DOHH2 (cell line): ENCODE results near the gene C16orf89.

Experiments used
- CTCF ChIP-seq: fragments of 200-600 bp; sonication (generic); IDR thresholded peaks from one replicate; pipeline ENCODE4 v1.5.1; 2014; ENCODE audit warnings: antibody characterized with exemption, mild to moderate bottlenecking, low read depth, low read length; ENCODE audit not compliant: poor library complexity, severe bottlenecking
- EZH2phosphoT487 ChIP-seq: fragments of 200-600 bp; sonication (generic); IDR thresholded peaks from 2 replicates; pipeline ENCODE4 v1.6.1; 2017; ENCODE audit warnings: borderline replicate concordance, mild to moderate bottlenecking, antibody characterized with exemption, low read length, moderate library complexity, mixed read lengths

DNA sequence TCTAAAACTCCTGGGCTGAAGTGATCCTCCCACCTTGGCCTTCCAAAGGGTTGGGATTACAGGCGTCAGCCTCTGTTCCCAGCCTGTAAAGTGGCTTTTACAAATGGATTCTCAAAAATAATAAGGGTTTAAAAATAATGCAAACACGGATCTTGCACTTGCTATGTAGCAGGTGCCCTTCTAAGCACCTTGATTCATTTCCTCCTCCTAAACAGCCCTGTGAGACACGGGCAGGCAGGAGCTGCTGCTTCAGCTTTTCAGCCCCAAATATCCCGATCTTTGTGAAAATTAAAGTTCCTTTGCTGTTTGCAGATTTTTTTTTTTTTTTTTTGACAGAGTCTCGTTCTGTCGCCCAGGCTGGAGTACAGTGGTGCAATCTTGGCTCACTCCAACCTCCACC, 63.8 kb downstream of the C16orf89 start:
- TF ChIP-seq CTCF: no peak
- TF ChIP-seq EZH2phosphoT487: no peak
